HS-27A (cell line): ENCODE data around the gene SCN7A.
"Not testable (repeated sequence)": the region's sequence is repeated elsewhere in the genome, so short reads cannot be mapped to it uniquely, and the experiment has no call there.

ENCODE experiments used
- DNase-seq: peaks from one replicate; pipeline ENCODE4 v3.0.0-alpha.2; 2012; ENCODE audit warnings: low read depth, missing footprints

SCN7A gene

GRCh38 chr2:166360426-166360825, 133.6 kb downstream of the SCN7A start:
- DNase-seq = no peak

DNA sequence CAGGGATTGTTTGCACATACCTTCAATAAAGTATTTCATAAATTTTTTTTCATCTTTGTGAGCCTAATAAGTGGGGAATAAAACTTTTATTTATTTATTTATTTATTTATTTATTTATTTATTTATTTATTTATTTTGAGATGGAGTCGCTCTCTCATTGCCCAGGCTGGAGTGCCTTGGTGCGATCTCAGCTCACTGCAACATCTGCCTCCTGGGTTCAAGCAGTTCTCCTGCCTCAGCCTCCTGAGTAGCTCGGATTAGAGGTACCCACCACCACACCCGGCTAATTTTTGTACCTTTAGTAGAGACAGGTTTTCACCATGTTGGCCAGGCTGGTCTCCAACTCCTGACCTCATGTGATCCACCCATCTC, 136.1 kb downstream of the SCN7A start:
- DNase-seq = not testable (repeated sequence)

DNA sequence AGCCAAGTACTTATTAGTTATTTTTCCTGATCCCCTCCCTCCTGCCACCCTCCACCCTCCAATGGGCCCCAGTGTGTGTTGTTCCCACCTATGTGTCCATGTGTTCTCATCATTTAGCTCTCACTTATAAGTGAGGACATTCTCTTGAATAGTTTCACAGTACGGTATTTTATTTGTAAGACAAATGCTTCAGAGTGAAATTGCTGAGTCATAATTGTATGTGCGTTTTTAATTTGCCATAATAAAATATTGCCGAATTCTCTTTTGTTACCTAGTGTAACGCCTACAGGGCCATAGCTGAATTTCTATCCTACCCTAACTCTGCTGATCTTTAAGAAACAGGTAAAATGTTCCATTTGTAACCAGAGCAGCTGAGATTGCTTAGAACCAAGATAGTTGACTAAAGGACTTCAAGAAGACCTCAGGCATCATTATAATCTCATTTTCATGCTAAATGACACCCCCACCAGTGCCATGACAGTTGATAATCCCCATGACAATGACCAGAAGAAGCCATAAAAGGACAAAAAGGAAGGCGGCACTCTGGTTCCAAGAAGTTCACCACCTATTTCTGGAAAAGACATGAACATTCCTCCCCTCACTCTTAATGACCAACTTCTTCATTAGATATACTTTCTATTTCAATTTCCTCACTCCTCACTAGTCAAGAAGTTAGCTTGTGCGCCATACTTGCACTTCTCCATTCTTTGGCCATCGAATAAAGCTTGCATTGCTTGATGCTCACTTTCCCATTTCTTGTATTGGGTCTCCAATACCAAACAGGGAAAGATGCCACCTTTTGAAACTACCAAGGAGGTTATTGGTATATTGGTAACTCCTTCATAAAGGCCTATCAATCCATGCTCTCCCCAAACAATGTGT, 136.7 kb downstream of the SCN7A start:
- no peak for DNase-seq
